Cardiac muscle cell (in vitro differentiated cells and primary cell): ENCODE measurements around the gene SPTSSA. TPM values are rescaled to one million over a fixed set of nuclear protein-coding genes. Genes with fewer than 3 reads are reported as not detected.

Source experiments
- DNase-seq, 2 donors: peaks; one replicate each; pipeline versions ENCODE4 v3.0.0 to v3.0.0-alpha.2; 2010 to 2017; ENCODE audit warnings: low read depth in 1 of 2, low spot score in 1 of 2
- H3K27ac ChIP-seq: fragments of 200-600 bp; sonication (generic); 2 replicates; pipeline ENCODE4 v1.5.1; 2016
- H3K27me3 ChIP-seq: fragments of 200-600 bp; sonication (generic); 2 replicates; pipeline ENCODE4 v1.6.0; 2016; ENCODE audit warnings: control low read depth
- H3K36me3 ChIP-seq: fragments of 200-600 bp; sonication (generic); 2 replicates; pipeline ENCODE4 v1.5.1; 2016; ENCODE audit warnings: control low read depth
- H3K4me1 ChIP-seq: fragments of 200-600 bp; sonication (generic); 2 replicates; pipeline ENCODE4 v1.8.1; 2017; ENCODE audit warnings: low read depth, mild to moderate bottlenecking, mixed run types
- H3K4me3 ChIP-seq: fragments of 200-600 bp; sonication (generic); 2 replicates; pipeline ENCODE4 v1.5.1; 2016; ENCODE audit warnings: mild to moderate bottlenecking
- H3K9me3 ChIP-seq: fragments of 200-600 bp; sonication (generic); 2 replicates; pipeline ENCODE4 v1.5.1; 2017; ENCODE audit warnings: low read depth, mild to moderate bottlenecking, control low read depth
- polyA plus RNA-seq: library from polyadenylated mRNA; unstranded; fragments of >200 nt; fragmentation: Nextera tagmentation; extraction: Ambion mirVana; gene quantifications from 2 replicates; pipeline ENCODE4 v1.2.1, GENCODE V29; 2016
- total RNA-seq: library from RNA; depleted of rRNA; stranded (reverse); fragments of >200 nt; gene quantifications from 2 replicates; pipeline ENCODE4 v1.2.3, GENCODE V29; 2016
- TF ChIP-seq, protein P1 (sequence below): IDR thresholded peaks from 2 replicates; pipeline ENCODE4 v1.5.1; 2012; ENCODE audit warnings: low read depth, mild to moderate bottlenecking, low read length

SPTSSA gene
- total and polyA plus RNA-seq, 2 experiments from 2014 or later: 12.5 to 38.0 TPM

DNA sequence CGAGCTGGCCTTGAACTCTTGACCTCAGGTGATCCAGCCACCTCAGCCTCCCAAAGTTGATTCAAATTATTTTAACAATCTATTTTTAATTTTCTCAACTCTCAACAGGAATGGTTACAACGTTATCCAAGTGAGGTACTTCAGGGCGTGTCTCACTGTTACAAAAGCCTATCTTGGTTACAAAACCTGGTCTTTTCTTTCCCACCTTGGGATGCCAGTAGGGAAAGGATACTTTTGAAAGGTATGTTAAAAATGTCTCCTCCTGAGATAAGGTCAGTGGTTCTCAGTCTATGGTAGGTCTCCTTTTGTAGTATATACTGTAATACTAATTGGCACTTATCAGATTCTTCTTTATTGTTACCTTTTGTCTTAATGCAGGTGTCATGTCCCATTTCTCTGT, 4.9 kb downstream of the SPTSSA start:
- Histone ChIP-seq H3K27ac (no peak overlapping the region), H3K36me3 (peaks cover 19% of the 10 kb centered on the region), H3K27me3 (no peaks in the 10 kb centered on the region), H3K4me3 (no peak overlapping the region), H3K9me3 (no peaks in the 10 kb centered on the region), H3K4me1 (peaks cover 15% of the 10 kb centered on the region)
- TF ChIP-seq, protein P1, sequence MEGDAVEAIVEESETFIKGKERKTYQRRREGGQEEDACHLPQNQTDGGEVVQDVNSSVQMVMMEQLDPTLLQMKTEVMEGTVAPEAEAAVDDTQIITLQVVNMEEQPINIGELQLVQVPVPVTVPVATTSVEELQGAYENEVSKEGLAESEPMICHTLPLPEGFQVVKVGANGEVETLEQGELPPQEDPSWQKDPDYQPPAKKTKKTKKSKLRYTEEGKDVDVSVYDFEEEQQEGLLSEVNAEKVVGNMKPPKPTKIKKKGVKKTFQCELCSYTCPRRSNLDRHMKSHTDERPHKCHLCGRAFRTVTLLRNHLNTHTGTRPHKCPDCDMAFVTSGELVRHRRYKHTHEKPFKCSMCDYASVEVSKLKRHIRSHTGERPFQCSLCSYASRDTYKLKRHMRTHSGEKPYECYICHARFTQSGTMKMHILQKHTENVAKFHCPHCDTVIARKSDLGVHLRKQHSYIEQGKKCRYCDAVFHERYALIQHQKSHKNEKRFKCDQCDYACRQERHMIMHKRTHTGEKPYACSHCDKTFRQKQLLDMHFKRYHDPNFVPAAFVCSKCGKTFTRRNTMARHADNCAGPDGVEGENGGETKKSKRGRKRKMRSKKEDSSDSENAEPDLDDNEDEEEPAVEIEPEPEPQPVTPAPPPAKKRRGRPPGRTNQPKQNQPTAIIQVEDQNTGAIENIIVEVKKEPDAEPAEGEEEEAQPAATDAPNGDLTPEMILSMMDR: no peak
- no peak for DNase-seq

DNA sequence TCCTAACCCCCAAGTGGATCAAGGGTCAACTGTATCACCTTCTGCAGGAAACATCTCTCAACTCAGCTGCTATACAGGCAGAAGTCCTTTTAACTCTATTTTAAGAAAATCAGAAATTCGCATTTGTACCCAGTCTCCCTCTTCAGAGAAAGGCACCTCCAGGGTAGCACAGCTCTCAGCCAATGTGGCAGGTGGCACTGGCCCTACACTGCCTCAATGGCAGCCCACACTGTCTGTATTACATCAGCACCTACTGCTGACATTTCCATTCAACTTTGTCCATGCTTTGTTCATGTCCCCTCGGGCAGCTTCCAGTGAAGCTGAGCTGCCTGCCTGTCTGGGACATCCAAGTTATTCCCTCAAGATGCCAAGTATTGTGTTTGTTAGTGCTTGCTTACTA, 8.8 kb downstream of the SPTSSA start:
- Histone ChIP-seq H3K36me3 (peaks cover 22% of the 10 kb centered on the region), H3K4me3 (no peak overlapping the region), H3K27me3 (no peaks in the 10 kb centered on the region), H3K27ac (no peak overlapping the region), H3K9me3 (no peaks in the 10 kb centered on the region), H3K4me1 (peaks cover 16% of the 10 kb centered on the region)
- TF ChIP-seq, protein P1: no peak
- peak in 1 of 2 donors; percentile 8 for DNase-seq

DNA sequence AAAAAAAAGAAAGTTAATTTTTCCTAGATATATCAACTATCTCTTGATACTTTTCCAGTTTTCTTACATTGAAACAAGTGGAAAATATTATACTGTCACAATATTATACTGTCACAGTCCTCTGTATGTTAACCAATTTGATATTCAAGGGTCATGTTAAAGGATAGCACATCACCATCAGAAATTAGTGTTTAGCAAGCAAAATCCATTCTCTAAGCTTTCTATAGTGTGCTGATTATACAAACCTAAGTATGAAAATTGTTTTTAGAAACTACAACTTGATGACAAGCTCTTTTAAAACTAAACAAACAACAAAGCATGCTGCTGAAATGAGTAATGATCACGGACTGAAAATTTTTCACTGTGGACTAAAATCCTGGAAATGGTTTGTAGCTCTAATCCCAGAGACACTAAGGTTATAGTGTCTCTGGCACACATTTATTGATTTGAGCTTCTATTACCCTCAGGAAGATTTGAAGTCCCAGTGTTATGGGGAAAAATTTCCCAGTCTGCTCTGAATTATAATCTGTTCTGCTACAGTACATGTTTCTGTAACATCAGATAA, 9.7 kb downstream of the SPTSSA start:
- no peak for DNase-seq
- H3K27ac ChIP-seq: no peak overlapping the region
- H3K36me3 ChIP-seq: peaks cover 22% of the 10 kb centered on the region
- TF ChIP-seq, protein P1: no peak
- H3K4me1 ChIP-seq: peaks cover 16% of the 10 kb centered on the region
- no peaks in the 10 kb centered on the region for H3K27me3 ChIP-seq
- no peak overlapping the region for H3K4me3 ChIP-seq
- no peaks in the 10 kb centered on the region for H3K9me3 ChIP-seq

DNA sequence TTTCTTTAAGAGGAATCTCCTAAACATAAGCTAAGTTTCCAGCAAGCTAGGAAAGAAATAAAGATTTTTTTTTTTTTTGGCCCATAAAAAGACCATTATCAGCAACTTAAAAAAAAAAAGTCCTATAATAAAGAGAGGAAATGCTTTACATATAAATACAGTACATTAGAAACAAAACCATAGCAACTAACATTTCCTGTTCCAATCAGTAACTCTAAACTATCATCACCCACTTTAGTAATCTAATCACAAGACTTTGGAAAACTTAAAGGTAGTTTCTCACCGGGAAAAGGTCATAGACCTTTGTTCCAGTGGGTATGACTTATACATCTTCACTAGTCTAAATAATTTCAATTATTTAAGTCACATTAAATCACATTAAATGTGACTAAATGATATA, 11.1 kb downstream of the SPTSSA start:
- H3K36me3 ChIP-seq: peaks cover 16% of the 10 kb centered on the region
- no peaks in the 10 kb centered on the region for H3K27me3 ChIP-seq
- H3K27ac ChIP-seq: no peak overlapping the region
- H3K9me3 ChIP-seq: no peaks in the 10 kb centered on the region
- no peak overlapping the region for H3K4me3 ChIP-seq
- peaks cover 16% of the 10 kb centered on the region for H3K4me1 ChIP-seq
- TF ChIP-seq, protein P1: no peak
- DNase-seq: peak in 1 of 2 donors; percentile 27

DNA sequence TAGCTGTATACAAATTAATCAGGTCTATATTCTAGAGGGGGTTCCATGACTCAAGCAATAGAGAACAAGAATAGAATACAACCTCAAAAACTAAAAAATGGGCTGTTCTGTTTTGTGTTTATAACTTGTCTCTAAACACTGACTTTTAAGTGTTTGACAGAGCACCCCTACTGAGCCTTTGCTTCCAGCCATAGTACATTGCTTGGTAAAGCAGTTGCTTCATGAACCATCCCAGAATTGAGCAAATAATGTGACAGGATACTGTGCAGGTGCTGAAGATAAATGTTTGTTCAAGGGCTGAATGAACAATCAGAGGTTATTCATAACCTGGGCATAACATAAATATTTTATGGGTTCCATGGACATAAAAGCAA, 11.5 kb downstream of the SPTSSA start:
- Histone ChIP-seq H3K27ac (no peak overlapping the region), H3K27me3 (no peaks in the 10 kb centered on the region), H3K9me3 (no peaks in the 10 kb centered on the region), H3K4me1 (peaks cover 16% of the 10 kb centered on the region), H3K4me3 (no peak overlapping the region), H3K36me3 (peaks cover 12% of the 10 kb centered on the region)
- DNase-seq: no peak
- TF ChIP-seq, protein P1: no peak
